BE2C (cell line): ENCODE data around the gene ARFRP1.

Experiments used
- DNase-seq: peaks from one replicate; pipeline ENCODE4 v3.0.0-alpha.2; 2020
- H3K27me3 ChIP-seq: fragments of 250-450 bp; sonication (Bioruptor Pico); 2 replicates; pipeline ENCODE4 v1.5.1; 2020; ENCODE audit warnings: mild to moderate bottlenecking
- H3K36me3 ChIP-seq: fragments of 250-450 bp; sonication (Bioruptor Pico); 2 replicates; pipeline ENCODE4 v1.5.1; 2020; ENCODE audit warnings: mild to moderate bottlenecking
- H3K4me1 ChIP-seq: fragments of 250-450 bp; sonication (Bioruptor Pico); 2 replicates; pipeline ENCODE4 v1.5.1; 2020
- H3K4me3 ChIP-seq: 2 replicates; pipeline ENCODE4 v1.5.1; 2011; ENCODE audit warnings: low read depth, low read length
- H3K9me3 ChIP-seq: fragments of 250-450 bp; sonication (Bioruptor Pico); 2 replicates; pipeline ENCODE4 v1.5.1; 2020
- TF ChIP-seq, protein P1 (sequence below): IDR thresholded peaks from 2 replicates; pipeline ENCODE4 v1.5.1; 2012; ENCODE audit warnings: mild to moderate bottlenecking, low read depth, low read length

The ARFRP1 gene

DNA sequence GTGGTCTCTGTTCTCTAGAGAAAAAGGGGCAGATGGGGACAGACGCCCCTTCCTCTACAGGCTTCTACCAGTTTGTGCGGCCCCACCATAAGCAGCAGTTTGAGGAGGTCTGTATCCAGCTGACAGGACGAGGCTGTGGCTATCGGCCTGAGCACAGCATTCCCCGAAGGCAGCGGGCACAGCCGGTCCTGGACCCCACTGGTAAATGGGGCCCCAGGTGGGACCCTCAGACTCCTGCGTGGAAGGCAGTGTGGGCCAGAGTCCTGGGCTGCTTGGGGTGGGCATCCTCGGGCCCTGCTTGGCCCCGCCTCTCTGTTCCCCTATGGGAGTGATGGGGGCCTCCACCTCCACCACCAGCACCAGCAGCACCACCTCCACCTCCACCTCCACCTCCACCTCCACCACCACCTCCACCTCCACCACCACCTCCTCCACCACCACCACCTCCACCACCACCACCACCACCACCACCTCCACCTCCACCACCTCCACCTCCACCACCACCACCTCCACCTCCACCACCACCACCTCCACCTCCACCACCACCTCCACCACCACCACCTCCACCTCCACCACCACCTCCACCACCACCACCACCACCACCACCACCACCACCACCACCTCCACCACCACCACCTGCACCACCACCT lies 14.6 kb downstream of the ARFRP1 start:
- no peaks in the 10 kb centered on the region for H3K27me3 ChIP-seq
- no peaks in the 10 kb centered on the region; the same call in 1 of the 2 replicates for H3K36me3 ChIP-seq
- no peaks in the 10 kb centered on the region for H3K9me3 ChIP-seq
- H3K4me3 ChIP-seq: no peak overlapping the region
- DNase-seq: no peak
- peaks cover 17% of the 10 kb centered on the region for H3K4me1 ChIP-seq
- TF ChIP-seq, protein P1, sequence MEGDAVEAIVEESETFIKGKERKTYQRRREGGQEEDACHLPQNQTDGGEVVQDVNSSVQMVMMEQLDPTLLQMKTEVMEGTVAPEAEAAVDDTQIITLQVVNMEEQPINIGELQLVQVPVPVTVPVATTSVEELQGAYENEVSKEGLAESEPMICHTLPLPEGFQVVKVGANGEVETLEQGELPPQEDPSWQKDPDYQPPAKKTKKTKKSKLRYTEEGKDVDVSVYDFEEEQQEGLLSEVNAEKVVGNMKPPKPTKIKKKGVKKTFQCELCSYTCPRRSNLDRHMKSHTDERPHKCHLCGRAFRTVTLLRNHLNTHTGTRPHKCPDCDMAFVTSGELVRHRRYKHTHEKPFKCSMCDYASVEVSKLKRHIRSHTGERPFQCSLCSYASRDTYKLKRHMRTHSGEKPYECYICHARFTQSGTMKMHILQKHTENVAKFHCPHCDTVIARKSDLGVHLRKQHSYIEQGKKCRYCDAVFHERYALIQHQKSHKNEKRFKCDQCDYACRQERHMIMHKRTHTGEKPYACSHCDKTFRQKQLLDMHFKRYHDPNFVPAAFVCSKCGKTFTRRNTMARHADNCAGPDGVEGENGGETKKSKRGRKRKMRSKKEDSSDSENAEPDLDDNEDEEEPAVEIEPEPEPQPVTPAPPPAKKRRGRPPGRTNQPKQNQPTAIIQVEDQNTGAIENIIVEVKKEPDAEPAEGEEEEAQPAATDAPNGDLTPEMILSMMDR: no peak

DNA sequence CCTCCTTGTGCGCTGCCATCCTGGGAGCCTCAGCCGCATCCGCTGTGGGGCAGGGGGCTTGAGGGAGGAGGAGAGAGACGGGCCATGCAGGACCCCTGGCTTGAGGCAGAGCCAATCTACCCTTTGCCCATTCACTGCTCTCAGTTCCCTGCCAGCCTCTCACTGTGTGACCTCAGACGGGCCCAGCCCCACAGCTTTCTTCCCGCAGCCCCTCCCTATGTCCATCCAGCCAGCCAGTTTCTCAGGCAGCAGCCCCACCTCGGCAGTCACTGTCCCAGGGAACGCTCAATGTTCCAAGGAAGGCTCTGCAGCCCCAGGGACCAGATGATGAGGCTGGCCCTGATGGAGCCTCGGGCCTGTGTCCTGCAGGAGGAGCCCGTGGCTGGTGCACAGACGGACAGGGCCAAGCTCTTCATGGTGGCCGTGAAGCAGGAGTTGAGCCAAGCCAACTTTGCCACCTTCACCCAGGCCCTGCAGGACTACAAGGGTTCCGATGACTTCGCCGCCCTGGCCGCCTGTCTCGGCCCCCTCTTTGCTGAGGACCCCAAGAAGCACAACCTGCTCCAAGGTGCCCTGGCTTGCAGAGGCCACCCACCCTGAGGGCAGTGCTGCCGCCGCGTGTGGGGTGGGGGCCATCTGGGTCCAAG lies 15.2 kb downstream of the ARFRP1 start:
- no peaks in the 10 kb centered on the region; the same call in 1 of the 2 replicates for H3K36me3 ChIP-seq
- no peaks in the 10 kb centered on the region for H3K9me3 ChIP-seq
- DNase-seq: no peak
- TF ChIP-seq, protein P1: no peak
- H3K27me3 ChIP-seq: no peaks in the 10 kb centered on the region
- H3K4me3 ChIP-seq: no peak overlapping the region
- peaks cover 10% of the 10 kb centered on the region for H3K4me1 ChIP-seq

DNA sequence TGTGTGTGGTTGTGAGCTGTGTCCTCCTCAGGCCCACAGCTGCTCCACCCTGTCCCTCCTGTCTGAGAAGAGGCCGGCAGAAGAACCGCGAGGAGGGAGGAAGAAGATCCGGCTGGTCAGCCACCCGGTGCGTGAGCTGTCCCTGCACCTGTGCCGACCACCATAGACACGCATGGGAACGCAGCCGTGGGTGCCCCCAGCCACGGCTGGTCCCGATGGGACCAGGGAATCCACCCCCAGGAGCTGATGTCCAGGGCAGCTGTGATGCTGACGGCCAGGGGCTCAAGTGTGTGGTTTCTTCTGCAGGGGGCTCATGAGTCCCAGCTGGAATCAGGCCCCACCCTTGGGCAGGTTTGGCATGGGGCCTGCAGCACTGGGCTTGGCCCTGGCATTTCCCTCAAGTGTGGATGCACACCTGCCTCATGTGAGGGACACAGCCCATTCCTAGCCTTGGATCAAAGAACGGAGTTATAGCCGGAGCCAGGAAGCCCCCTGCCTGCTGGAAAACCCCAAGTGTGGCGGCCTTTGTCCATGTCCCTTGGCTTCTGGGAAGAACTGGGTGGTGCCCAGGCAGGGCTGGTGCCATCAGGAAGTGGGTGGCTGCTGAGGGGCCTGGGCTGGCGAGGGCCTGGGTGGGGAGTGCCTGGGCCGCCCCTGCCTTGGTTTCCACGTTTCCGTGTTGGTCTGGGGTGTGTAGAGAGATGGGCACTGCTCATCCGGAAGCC lies 15.9 kb downstream of the ARFRP1 start:
- TF ChIP-seq, protein P1: no peak
- Histone ChIP-seq H3K4me1 (peaks cover 4% of the 10 kb centered on the region), H3K36me3 (no peaks in the 10 kb centered on the region; the same call in 1 of the 2 replicates), H3K9me3 (no peaks in the 10 kb centered on the region), H3K27me3 (no peaks in the 10 kb centered on the region), H3K4me3 (no peak overlapping the region)
- DNase-seq: no peak

DNA sequence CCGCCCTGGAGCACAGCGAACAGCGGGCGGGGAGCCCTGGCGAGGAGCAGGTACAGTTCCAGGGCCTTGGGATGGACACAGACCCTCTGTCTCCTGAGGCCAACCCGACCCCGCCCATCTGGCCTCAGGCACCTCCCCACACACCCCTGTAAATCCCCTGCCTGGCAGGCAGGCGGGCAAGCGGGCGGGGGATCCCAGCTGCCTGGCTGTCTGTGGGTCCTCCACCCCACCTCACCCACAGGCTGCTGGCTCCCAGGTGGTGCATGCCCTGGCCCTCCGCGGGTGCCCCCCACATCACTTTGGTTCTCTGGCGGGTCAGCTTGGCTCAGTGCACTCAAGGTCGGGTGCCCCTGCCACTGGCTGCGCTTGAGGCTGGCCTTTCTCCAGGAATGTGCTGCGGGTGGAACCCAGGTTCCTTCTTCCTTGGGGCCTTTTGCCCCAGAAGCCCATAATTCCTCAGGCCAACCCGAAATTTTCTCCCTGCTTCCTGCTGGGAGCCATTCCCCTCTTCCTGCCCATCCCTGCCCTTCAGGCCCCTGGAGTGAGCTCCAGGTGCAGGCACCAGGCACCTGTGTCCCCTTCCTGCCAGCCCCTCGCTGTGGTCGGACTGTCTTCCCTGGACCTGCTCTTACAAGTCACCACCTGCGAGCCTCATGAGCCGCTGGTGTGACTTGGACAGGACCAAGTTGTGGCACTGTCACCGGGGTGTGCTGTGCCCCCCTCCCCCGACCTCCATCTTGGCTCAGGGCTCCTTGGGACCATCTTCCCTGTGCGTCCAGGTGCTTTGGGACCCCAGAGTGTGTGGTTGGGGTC lies 16.7 kb downstream of the ARFRP1 start:
- no peaks in the 10 kb centered on the region for H3K9me3 ChIP-seq
- no peaks in the 10 kb centered on the region for H3K4me1 ChIP-seq
- DNase-seq: no peak
- TF ChIP-seq, protein P1: no peak
- H3K4me3 ChIP-seq: no peak overlapping the region
- peaks cover 2% of the 10 kb centered on the region for H3K36me3 ChIP-seq
- no peaks in the 10 kb centered on the region for H3K27me3 ChIP-seq

DNA sequence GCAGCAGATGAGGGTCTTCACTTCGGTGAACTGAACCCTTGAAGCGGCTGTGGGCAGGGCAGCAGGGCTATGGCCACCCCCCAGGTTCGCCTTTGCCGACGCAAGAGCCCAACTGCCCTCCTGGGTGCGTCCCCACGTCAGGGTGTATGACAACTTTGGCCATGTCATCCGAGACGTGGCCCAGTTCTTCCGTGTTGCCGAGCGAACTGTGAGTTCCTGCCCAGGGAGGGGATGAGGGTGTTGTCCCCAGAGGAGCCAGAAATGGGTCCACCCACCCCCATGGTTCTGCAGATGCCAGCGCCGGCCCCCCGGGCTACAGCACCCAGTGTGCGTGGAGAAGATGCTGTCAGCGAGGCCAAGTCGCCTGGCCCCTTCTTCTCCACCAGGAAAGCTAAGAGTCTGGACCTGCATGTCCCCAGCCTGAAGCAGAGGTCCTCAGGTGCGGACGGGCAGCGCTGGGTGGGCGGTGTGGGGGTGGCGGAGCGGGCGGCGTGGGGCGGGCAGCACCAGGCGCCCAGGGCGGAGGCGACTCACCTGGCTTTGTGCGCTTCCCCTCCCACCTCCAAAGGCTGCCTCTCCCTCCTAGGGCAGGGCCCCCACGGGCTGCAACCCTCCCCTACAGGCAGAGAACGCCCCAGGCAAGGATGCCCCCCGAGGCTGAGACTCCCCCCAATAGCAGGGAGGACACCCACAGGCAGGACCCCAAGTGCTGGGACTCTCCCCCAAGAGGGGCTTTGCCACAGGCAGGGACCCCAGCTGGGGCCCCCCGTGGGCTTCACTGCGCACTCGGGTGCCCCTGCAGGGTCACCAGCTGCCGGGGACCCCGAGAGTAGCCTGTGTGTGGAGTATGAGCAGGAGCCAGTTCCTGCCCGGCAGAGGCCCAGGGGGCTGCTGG lies 17.5 kb downstream of the ARFRP1 start:
- no peak for DNase-seq
- no peaks in the 10 kb centered on the region for H3K4me1 ChIP-seq
- no peaks in the 10 kb centered on the region for H3K27me3 ChIP-seq
- H3K4me3 ChIP-seq: no peak overlapping the region
- no peaks in the 10 kb centered on the region for H3K9me3 ChIP-seq
- H3K36me3 ChIP-seq: peaks cover 9% of the 10 kb centered on the region
- TF ChIP-seq, protein P1: no peak
